PFSK-1 (cell line): Measurements from ENCODE around the gene PGAP3.

Experiments
- FOXP2 ChIP-seq: optimal IDR thresholded peaks from 2 replicates; pipeline ENCODE3; 2011; ENCODE audit warnings: borderline replicate concordance, control low read depth, inconsistent platforms; ENCODE audit not compliant: insufficient read depth; ENCODE audit errors: extremely low read length, extremely low read depth
- POLR2AphosphoS5 ChIP-seq: IDR thresholded peaks from 2 replicates; pipeline ENCODE4 v1.6.1; 2012; ENCODE audit warnings: low read depth, mild to moderate bottlenecking, control low read depth, low read length, moderate library complexity
- REST ChIP-seq, 2 experiments: IDR thresholded peaks; 2 replicates each; pipeline versions ENCODE4 v1.6.1 to v1.8.0; 2011 to 2012; ENCODE audit warnings: low read depth in 2 of 2, low read length in 2 of 2, control low read depth in 1 of 2, inconsistent platforms in 1 of 2, mild to moderate bottlenecking in 1 of 2, moderate library complexity in 1 of 2; ENCODE audit not compliant: insufficient read depth in 1 of 2
- SIN3A ChIP-seq: IDR thresholded peaks from 2 replicates; pipeline ENCODE4 v1.6.1; 2012; ENCODE audit warnings: mild to moderate bottlenecking, low read length, moderate library complexity, borderline replicate concordance; ENCODE audit not compliant: insufficient read depth
- TAF1 ChIP-seq: IDR thresholded peaks from 2 replicates; pipeline ENCODE4 v1.6.1; 2012; ENCODE audit warnings: low read length, control low read depth, borderline replicate concordance; ENCODE audit not compliant: insufficient read depth

The PGAP3 gene

DNA sequence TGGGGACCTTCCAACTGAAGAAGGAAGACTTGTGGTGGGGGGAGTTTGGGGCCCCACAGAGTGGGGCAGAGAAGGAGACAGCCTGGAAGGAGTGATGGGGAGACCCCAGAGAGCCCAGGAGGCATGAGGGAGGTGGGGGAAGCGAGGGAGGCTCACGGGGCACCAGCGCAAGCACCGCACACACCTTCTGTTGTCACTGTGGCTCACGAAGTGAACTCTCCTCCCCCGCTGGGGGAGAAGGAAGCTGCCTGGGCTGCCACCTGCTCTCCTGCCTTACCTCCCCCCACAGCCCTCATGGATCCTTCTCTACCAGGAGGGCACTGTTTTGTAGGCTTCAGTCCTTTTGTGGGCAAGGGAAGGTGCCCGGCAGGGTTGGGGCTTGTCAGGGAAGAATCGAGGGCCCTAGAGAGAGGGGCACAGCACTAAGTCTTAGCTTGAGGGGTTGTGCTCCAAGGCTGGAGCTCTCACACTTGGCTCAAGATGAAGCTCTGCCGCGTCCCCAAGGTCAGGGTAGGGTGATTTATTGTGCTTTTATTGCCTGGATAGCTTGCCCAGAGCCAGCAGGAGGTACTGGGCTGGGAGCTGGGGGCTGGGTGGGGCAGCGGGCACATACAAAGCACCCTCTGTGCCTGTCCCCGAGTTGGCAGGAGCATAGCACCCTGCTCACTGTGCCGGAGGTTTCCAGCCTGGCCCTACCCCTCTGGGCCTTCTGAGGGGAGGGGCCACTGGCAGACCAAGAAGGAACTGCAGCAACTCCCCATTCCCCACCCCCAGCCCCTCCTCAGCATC is 55.5 kb downstream of the PGAP3 start:
- TF ChIP-seq POLR2AphosphoS5 (no peak), REST (IDR thresholded peaks at IDR 0.05; ENCODE audit: insufficient read depth in 1 of 2, low read depth in 2 of 2, low read length in 2 of 2) (no peak), FOXP2 (no peak), TAF1 (no peak), SIN3A (no peak)

- TF ChIP-seq TAF1 (no peak), FOXP2 (no peak), REST (IDR thresholded peaks at IDR 0.05; ENCODE audit: insufficient read depth in 1 of 2, low read depth in 2 of 2, low read length in 2 of 2) (no peak), POLR2AphosphoS5 (no peak), SIN3A (no peak)
Observed at GRCh38 chr17:39631403-39631802, 56.5 kb downstream of the PGAP3 start.

DNA sequence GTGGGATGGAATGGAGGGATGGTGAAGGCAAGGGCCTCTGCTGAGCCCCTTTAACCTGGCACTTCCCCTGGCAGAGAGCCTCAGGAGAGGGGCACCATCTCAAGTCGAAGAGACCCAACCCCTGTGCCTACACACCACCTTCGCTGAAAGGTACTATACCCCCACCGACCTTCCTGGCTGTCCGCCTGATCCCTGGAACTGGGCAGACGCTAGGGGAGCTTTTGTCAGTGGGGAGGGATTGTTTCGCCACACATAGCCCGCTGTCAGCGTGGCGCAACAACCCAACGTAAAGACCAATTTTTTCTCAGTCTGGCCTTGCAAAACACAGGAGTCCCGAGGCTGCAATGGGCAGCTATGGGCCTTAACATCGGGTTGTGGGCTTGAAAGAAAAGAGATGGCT is 58.0 kb downstream of the PGAP3 start:
- TF ChIP-seq REST (IDR thresholded peaks at IDR 0.05; ENCODE audit: insufficient read depth in 1 of 2, low read depth in 2 of 2, low read length in 2 of 2) (no peak), SIN3A (no peak), POLR2AphosphoS5 (no peak), TAF1 (no peak), FOXP2 (no peak)

DNA sequence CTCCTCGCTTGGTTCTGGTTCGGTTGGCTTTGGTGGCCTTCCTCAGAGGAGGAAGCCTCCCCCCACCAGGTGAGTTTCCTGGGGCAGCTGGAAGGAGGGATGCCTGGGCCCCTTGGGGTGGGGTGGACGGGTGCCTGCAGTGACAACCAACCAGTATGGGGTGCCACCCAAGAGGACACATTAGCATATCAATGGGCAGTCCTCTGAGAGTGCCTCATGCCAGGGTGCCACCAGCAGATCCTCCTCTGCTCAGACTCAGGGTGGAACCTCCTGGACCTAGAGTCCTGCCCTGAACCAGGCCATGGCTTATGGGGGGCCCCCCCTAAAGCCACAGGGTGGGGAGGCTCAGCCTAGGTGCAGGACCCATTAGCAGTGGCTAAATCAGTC is 58.4 kb downstream of the PGAP3 start:
- TF ChIP-seq POLR2AphosphoS5 (no peak), TAF1 (no peak), SIN3A (no peak), FOXP2 (no peak), REST (IDR thresholded peaks at IDR 0.05; ENCODE audit: insufficient read depth in 1 of 2, low read depth in 2 of 2, low read length in 2 of 2) (no peak)
